Cerebellar cortex (tissue), 1 donor: ENCODE measurements around the gene OLFML1.

Experiments
- DNase-seq: peaks from one replicate; pipeline ENCODE4 v3.0.0-alpha.2; 2015; ENCODE audit warnings: low spot score

OLFML1 gene

DNA sequence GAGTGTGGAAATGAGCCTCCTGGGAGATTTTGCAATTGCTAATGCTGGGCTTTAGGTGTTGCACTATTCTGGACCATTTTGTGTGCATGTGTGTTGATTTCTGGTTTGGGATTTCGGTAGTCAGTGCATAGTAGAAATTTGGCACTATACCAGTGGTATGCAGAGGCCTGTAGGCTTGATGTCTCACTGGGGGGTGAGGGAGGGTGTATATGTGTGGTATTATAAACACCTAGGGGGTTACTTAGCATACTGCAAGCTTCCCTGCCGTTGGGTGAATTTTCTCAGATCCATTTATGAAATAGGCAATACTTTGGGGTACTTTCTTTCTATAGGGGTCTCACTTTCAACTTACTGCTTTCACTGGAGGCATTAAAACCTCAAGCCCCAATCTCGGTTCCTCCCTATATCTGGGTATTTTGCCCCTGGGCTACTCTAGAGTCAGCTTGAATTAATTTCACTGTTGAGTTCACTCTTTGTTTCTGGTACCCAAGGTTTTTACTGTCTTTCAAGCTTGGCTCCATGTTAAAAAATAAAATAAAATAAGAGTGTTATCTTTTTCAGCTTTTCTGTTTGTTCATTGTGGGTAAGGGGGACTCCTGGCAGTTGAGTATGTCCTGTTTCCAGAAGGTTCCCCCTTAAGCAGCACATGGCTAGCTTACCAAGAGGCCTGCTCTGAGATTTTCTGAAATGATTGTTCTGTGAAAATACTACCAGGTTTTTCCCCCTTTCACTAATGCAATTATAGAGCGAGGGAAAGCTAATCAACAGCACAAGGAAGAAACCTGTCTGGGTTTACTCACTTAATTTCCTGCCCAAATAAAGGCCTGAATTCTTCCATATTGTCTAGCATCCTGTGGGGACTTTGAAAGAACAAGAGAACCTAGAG, 74.3 kb downstream of the OLFML1 start:
- no peak for DNase-seq
